Heart left ventricle (tissue), 16 donors: ENCODE measurements around the gene CTNNA3. TPM values are rescaled to one million over a fixed set of nuclear protein-coding genes. Genes with fewer than 3 reads are reported as not detected.

ENCODE experiments used
- ATAC-seq, 4 donors: fragments of 200-7000 bp; cut with Tn5 transposase; one replicate each; pipeline ENCODE4 v1.9.1; 2020 to 2022; ENCODE audit warnings: moderate library complexity in 4 of 4, mild to moderate bottlenecking in 3 of 4, moderate number of reproducible peaks in 1 of 4
- DNase-seq, 5 donors: peaks; one replicate each; pipeline ENCODE4 v3.0.0-alpha.2; 2020
- H3K27ac ChIP-seq, 12 donors: fragments of 200-600 bp; sonication (generic) in 4 of 12; one replicate each; pipeline versions ENCODE4 v1.5.0 to v1.8.0; 2016 to 2022; ENCODE audit warnings: mild to moderate bottlenecking in 2 of 12
- H3K27me3 ChIP-seq, 9 donors: fragments of 200-600 bp; sonication (generic) in 2 of 9; one replicate each; pipeline versions ENCODE4 v1.5.1 to v1.8.0; 2016 to 2022; ENCODE audit warnings: mild to moderate bottlenecking in 3 of 9
- H3K36me3 ChIP-seq, 9 donors: fragments of 200-600 bp; sonication (generic) in 2 of 9; one replicate each; pipeline versions ENCODE4 v1.5.0 to v1.8.0; 2018 to 2022; ENCODE audit warnings: mild to moderate bottlenecking in 2 of 9
- H3K4me1 ChIP-seq, 12 donors: fragments of 200-600 bp; sonication (generic) in 4 of 12; one replicate each; pipeline versions ENCODE4 v1.5.0 to v1.8.0; 2016 to 2022; ENCODE audit warnings: mild to moderate bottlenecking in 3 of 12
- H3K4me3 ChIP-seq, 12 donors: fragments of 200-600 bp; sonication (generic) in 4 of 12; one replicate each; pipeline versions ENCODE4 v1.5.0 to v1.8.0; 2017 to 2022; ENCODE audit warnings: mild to moderate bottlenecking in 9 of 12, moderate library complexity in 4 of 12
- H3K9me3 ChIP-seq, 12 donors: fragments of 200-600 bp; sonication (generic) in 4 of 12; one replicate each; pipeline versions ENCODE4 v1.5.0 to v1.8.0; 2016 to 2022; ENCODE audit warnings: mild to moderate bottlenecking in 1 of 12
- CTCF ChIP-seq, 12 donors: fragments of 200-600 bp; sonication (generic) in 4 of 12; IDR thresholded peaks; one replicate each; pipeline versions ENCODE4 v1.5.0 to v1.8.0; 2018 to 2022; ENCODE audit warnings: antibody characterized with exemption in 12 of 12, mild to moderate bottlenecking in 5 of 12
- POLR2A ChIP-seq, 2 donors: fragments of 450-650 bp; IDR thresholded peaks; one replicate each; pipeline ENCODE4 v1.6.1; 2017; ENCODE audit warnings: antibody characterized with exemption in 2 of 2, mild to moderate bottlenecking in 2 of 2, moderate library complexity in 2 of 2
- WGBS, 4 donors: extraction: QIAGEN DNeasy Blood & Tissue Kit in 2 of 4; methylation state at CpG; one replicate each; pipeline versions ENCODE4 v1.1.5 to v1.1.7; 2013 to 2018; 5-methylcytosine and 5-hydroxymethylcytosine counted together
- intact Hi-C, 10 donors: fragments of 100-400 bp; cut with DNase I; formaldehyde crosslinking; loops; one replicate each; pipeline versions ENCODE4 v1.11.1 to v1.14.2; 2022
- polyA plus RNA-seq, 2 donors: library from polyadenylated mRNA; stranded (reverse); fragments of 200-250 nt; gene quantifications; one replicate each; pipeline ENCODE4 v1.2.3, GENCODE V29; 2013
- total RNA-seq, 9 donors: library from RNA; depleted of rRNA in 2 of 9; stranded (reverse); fragments of >200 nt in 2 of 9; fragmentation: NEBNext Ultra II Directional in 3 of 9; extraction: Animal tissue kit (Norgen Biotek cat#: 25700) in 3 of 9; gene quantifications; one replicate each; pipeline versions ENCODE4 v1.1.0 to v1.2.4, GENCODE V29; 2016 to 2023
- donor health status: ischemic (EF 13 %, LVEDD 7.1; RV severe dilation, severe dysfunction).
- donor health status: healthy with polysubstance abuse.
- donor health status: DM: no; HTN: yes; CAD: no.
- donor health status: DM: no; HTN: no; CAD: no.
- donor health status: ischemic (EF 25% LVEDD 6.9; RV normal size, moderate dysfunction).
- donor health status: ischemic (EF 25% LVEDD 5.7; RV mildly dilated, moderate dysfunction).
- donor health status: healthy.
- donor health status: DM: yes; HTN: yes; CAD: no.
- donor health status: ischemic (EF 35%, LVEDD 5.7; RV mildly dilated, moderate dysfunction).
- donor health status: nonischemic (EF 11% LVEDD 7.7; RV severe dilation, severe dysfunction).
- donor health status: DM: yes; HTN: yes; CAD: no.
- donor health status: PGD.
- donor health status: ischemic (EF 29% LVEDD 5.4; RV normal size, mild dysfunction).
- donor health status: nonischemic (EF 23%, LVEDD 6.1; RV moderate dilation, normal function).

The CTNNA3 gene
- total and polyA plus RNA-seq, 11 donors: 4.8 to 200 (median 99.0) TPM

- H3K36me3 ChIP-seq: no peaks in the 10 kb centered on the region
- no peaks in the 10 kb centered on the region for H3K9me3 ChIP-seq
- no peak for DNase-seq
- H3K27ac ChIP-seq: no peak overlapping the region
- WGBS, 4 donors: 67 to 75% (median 72%) methylated on average over 8 of the region's 8 CpGs
- H3K4me1 ChIP-seq: peaks cover 0 to 18% (median 0%) of the 10 kb centered on the region in 12 donors
- H3K4me3 ChIP-seq: no peak overlapping the region
- H3K27me3 ChIP-seq: no peaks in the 10 kb centered on the region
- TF ChIP-seq CTCF (IDR thresholded peaks at IDR 0.05) (no peak), POLR2A (IDR thresholded peaks at IDR 0.05) (no peak)
- intact Hi-C loops: no loop called here
- no peak for ATAC-seq
These were observed 92.9 kb downstream of the CTNNA3 start for GRCh38 chr10:67603086-67603485.

GRCh38 chr10:67602268-67602950 lies 93.6 kb downstream of the CTNNA3 start:
- Histone ChIP-seq H3K4me3 (no peak overlapping the region), H3K27ac (no peak overlapping the region), H3K36me3 (no peaks in the 10 kb centered on the region), H3K4me1 (peaks cover 0 to 13% (median 0%) of the 10 kb centered on the region in 12 donors), H3K27me3 (no peaks in the 10 kb centered on the region), H3K9me3 (no peaks in the 10 kb centered on the region)
- ATAC-seq: no peak
- intact Hi-C loops: no loop called here
- 33 to 45% (median 39%) methylated on average over 4 of the region's 4 CpGs for WGBS, 4 donors
- DNase-seq: no peak
- TF ChIP-seq POLR2A (IDR thresholded peaks at IDR 0.05): no peak
- no peak for TF ChIP-seq CTCF (IDR thresholded peaks at IDR 0.05)

- TF ChIP-seq POLR2A (IDR thresholded peaks at IDR 0.05): no peak
- no peak for TF ChIP-seq CTCF (IDR thresholded peaks at IDR 0.05)
- DNase-seq (no peak), ATAC-seq (no peak)
- Histone ChIP-seq H3K27ac (no peak overlapping the region), H3K27me3 (no peaks in the 10 kb centered on the region), H3K36me3 (no peaks in the 10 kb centered on the region), H3K4me3 (no peak overlapping the region), H3K9me3 (no peaks in the 10 kb centered on the region), H3K4me1 (peaks cover 0 to 6% (median 0%) of the 10 kb centered on the region in 12 donors)
- intact Hi-C loops: no loop called here
These were observed 96.4 kb downstream of the CTNNA3 start for GRCh38 chr10:67599597-67599996.

GRCh38 chr10:67596641-67597040 lies 99.4 kb downstream of the CTNNA3 start:
- ATAC-seq (no peak), DNase-seq (no peak)
- Histone ChIP-seq H3K36me3 (no peaks in the 10 kb centered on the region), H3K27me3 (no peaks in the 10 kb centered on the region), H3K9me3 (peaks cover 0 to 3% (median 0%) of the 10 kb centered on the region in 12 donors), H3K4me1 (no peaks in the 10 kb centered on the region), H3K4me3 (no peak overlapping the region), H3K27ac (no peak overlapping the region)
- intact Hi-C loops: no loop called here
- TF ChIP-seq CTCF (IDR thresholded peaks at IDR 0.05) (no peak), POLR2A (IDR thresholded peaks at IDR 0.05) (no peak)
